ENCODE results near the gene DLG5. TPM values are rescaled to one million over a fixed set of nuclear protein-coding genes. Genes with fewer than 3 reads are reported as not detected.

Gene DLG5
- total and polyA plus RNA-seq, 9 of the 15 experiments (the other 6 are each of a cell fraction or from before 2014, with no cell fraction given), result 1.4 to 26.8 (median 11.2) TPM

GRCh38 chr10:77823811-77824542 is 102.6 kb downstream of the DLG5 start:
- no peak overlapping the region for H3K4me2 ChIP-seq (ENCODE audit: insufficient read depth, low read length)
- intact Hi-C loops (cut with micrococcal nuclease), result no loop called here
- peaks cover 58% of the 10 kb centered on the region; the same call in 2 of the 3 replicates for H3K36me3 ChIP-seq (ENCODE audit: control insufficient read depth, insufficient read depth, low read length)
- 78% methylated on average over 10 of the region's 10 CpGs for WGBS (ENCODE audit: insufficient coverage, low coverage, missing lambda C conversion rate)
- ChIA-PET CTCF (ENCODE audit: low intra/inter-chr PET ratio) (no interaction called here), POLR2A (interaction anchor here (0.6 to 1.6 kb wide), 2 partner anchors 12 to 14 kb away, joined by 3 to 4 read pairs; no protein-coding TSS in a partner anchor)
- FAIRE-seq (no peak), ATAC-seq (no peak), DNase-seq (ENCODE audit: extremely low read depth in 1 of 4, low spot score in 3 of 4) (no peak)
- H3K4me1 ChIP-seq (replicated peaks in 1 of 2; ENCODE audit: control insufficient read depth in 2 of 2, insufficient read depth in 2 of 2, low read length in 2 of 2), result peaks cover 4 to 6% of the 10 kb centered on the region in 2 experiments; a peak in 2 of 5 replicates
- in situ Hi-C loops (cut with MboI), result no loop called here
- H3K4me3 ChIP-seq, result no peak overlapping the region
- BruUV-seq (replicated peaks), result no TSS peak
- peaks cover 2% of the 10 kb centered on the region for H3K9me1 ChIP-seq (ENCODE audit: control insufficient read depth, insufficient read depth, low read length)
- H3K9ac ChIP-seq (ENCODE audit: insufficient read depth in 1 of 2, low read depth in 2 of 2, low read length in 2 of 2), result peak overlapping the region in 1 of 2 experiments; percentile 6; a peak in 1 of 4 replicates
- H3K27me3 ChIP-seq (ENCODE audit: control insufficient read depth in 2 of 2, insufficient read depth in 2 of 2, low read length in 2 of 2), result no peaks in the 10 kb centered on the region
- no peaks in the 10 kb centered on the region for H3K9me3 ChIP-seq (replicated peaks; ENCODE audit: control insufficient read depth, insufficient read depth, low read depth, low read length)
- H3K79me2 ChIP-seq (ENCODE audit: control insufficient read depth, insufficient read depth, low read length), result no peaks in the 10 kb centered on the region
- H3K27ac ChIP-seq (ENCODE audit: extremely low read depth, low read depth, low read length), result no peak overlapping the region
- H2AFZ ChIP-seq (ENCODE audit: low read depth, low read length), result no peak overlapping the region
- H4K20me1 ChIP-seq (replicated peaks; ENCODE audit: control insufficient read depth, insufficient read depth, low read length), result no peaks in the 10 kb centered on the region
- TF ChIP-seq NR2C1 (IDR thresholded peaks at IDR 0.05) (no peak), NR2C1 (tag; IDR thresholded peaks at IDR 0.05) (no peak), NFE2 (IDR thresholded peaks at IDR 0.05; ENCODE audit: low read depth) (no peak), ZNF518B (CRISPR knock-in tag; IDR thresholded peaks at IDR 0.05) (no peak), ZNF77 (CRISPR knock-in tag; IDR thresholded peaks at IDR 0.05) (no peak), NR1H2 (CRISPR knock-in tag; IDR thresholded peaks at IDR 0.05) (no peak), RBM22 (IDR thresholded peaks at IDR 0.05; ENCODE audit: low read depth, low read length, poor library complexity, severe bottlenecking) (no peak), CC2D1A (IDR thresholded peaks at IDR 0.05) (no peak), ZNF57 (CRISPR knock-in tag; IDR thresholded peaks at IDR 0.05) (no peak), NEUROD1 (IDR thresholded peaks at IDR 0.05; ENCODE audit: borderline replicate concordance, low read depth, low read length, partially characterized antibody) (no peak), HBP1 (CRISPR knock-in tag; IDR thresholded peaks at IDR 0.05) (no peak)
- TF ChIP-seq, protein P1, sequence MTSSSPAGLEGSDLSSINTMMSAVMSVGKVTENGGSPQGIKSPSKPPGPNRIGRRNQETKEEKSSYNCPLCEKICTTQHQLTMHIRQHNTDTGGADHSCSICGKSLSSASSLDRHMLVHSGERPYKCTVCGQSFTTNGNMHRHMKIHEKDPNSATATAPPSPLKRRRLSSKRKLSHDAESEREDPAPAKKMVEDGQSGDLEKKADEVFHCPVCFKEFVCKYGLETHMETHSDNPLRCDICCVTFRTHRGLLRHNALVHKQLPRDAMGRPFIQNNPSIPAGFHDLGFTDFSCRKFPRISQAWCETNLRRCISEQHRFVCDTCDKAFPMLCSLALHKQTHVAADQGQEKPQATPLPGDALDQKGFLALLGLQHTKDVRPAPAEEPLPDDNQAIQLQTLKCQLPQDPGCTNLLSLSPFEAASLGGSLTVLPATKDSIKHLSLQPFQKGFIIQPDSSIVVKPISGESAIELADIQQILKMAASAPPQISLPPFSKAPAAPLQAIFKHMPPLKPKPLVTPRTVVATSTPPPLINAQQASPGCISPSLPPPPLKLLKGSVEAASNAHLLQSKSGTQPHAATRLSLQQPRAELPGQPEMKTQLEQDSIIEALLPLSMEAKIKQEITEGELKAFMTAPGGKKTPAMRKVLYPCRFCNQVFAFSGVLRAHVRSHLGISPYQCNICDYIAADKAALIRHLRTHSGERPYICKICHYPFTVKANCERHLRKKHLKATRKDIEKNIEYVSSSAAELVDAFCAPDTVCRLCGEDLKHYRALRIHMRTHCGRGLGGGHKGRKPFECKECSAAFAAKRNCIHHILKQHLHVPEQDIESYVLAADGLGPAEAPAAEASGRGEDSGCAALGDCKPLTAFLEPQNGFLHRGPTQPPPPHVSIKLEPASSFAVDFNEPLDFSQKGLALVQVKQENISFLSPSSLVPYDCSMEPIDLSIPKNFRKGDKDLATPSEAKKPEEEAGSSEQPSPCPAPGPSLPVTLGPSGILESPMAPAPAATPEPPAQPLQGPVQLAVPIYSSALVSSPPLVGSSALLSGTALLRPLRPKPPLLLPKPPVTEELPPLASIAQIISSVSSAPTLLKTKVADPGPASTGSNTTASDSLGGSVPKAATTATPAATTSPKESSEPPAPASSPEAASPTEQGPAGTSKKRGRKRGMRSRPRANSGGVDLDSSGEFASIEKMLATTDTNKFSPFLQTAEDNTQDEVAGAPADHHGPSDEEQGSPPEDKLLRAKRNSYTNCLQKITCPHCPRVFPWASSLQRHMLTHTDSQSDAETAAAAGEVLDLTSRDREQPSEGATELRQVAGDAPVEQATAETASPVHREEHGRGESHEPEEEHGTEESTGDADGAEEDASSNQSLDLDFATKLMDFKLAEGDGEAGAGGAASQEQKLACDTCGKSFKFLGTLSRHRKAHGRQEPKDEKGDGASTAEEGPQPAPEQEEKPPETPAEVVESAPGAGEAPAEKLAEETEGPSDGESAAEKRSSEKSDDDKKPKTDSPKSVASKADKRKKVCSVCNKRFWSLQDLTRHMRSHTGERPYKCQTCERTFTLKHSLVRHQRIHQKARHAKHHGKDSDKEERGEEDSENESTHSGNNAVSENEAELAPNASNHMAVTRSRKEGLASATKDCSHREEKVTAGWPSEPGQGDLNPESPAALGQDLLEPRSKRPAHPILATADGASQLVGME (CRISPR knock-in tag; IDR thresholded peaks at IDR 0.05), result no peak
